Stimulated activated CD8-positive, alpha-beta memory T cell treated with anti-CD3 and anti-CD28 coated beads, Interleukin-15, amount 100 ng/mL, for 24 hours (primary cell): ENCODE data around the gene RMDN2.

ENCODE experiments used
- DNase-seq: peaks from one replicate; pipeline ENCODE4 v3.0.0-alpha.2; 2020; ENCODE audit warnings: low read depth

Gene RMDN2

GRCh38 chr2:38039121-38039910 is 114.2 kb downstream of the RMDN2 start:
- DNase-seq, result no peak

GRCh38 chr2:38045811-38046210 is 120.7 kb downstream of the RMDN2 start:
- DNase-seq, result no peak

- no peak for DNase-seq
Measured at GRCh38 chr2:38056216-38056615, 131.1 kb downstream of the RMDN2 start.

GRCh38 chr2:38057651-38058410 is 132.7 kb downstream of the RMDN2 start:
- no peak for DNase-seq

GRCh38 chr2:38060236-38061018 is 135.3 kb downstream of the RMDN2 start:
- DNase-seq, result no peak

- no peak for DNase-seq
Measured at GRCh38 chr2:38064801-38065501, 139.9 kb downstream of the RMDN2 start.

GRCh38 chr2:38065502-38066135 is 140.5 kb downstream of the RMDN2 start:
- no peak for DNase-seq

GRCh38 chr2:38066421-38067115 is 141.5 kb downstream of the RMDN2 start:
- no peak for DNase-seq
